Measurements from ENCODE around the gene TUSC2.

TUSC2 gene

DNA sequence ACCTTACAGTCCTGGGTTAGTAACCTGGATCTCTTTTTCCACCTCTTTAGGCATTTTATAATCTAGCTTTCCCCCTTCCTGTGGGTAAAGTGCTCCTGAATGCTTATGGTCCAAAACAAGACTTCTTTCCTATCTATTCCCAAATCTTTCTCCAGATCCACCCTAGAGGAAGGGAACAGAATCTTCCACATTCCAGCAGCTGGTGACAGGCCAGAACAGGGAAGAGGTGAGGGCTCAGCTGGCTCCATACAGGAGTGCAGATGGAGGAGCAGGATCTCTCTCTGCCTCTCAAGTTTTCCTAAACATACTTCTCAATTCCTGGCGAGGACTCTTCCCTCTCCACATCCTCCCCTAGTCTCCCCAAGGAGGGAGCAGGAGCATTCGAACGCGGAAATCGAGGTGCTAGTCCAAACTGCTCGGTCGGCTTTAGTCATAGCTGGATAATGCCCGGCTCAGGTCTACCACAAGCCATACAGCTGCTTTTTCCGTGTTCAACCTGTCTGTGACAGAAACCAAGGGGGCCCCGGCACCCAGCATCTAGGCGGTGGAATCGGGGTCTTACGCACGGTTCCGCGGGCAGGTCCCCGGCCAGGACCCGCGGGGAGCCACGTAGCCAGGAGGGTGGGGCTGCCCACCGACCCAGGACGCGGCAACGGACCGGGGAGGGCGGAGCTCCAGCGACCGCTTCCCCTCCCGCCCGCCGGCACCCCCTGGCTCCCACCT, 8.6 kb upstream of the TUSC2 start:
- TF ChIP-seq, protein P1, sequence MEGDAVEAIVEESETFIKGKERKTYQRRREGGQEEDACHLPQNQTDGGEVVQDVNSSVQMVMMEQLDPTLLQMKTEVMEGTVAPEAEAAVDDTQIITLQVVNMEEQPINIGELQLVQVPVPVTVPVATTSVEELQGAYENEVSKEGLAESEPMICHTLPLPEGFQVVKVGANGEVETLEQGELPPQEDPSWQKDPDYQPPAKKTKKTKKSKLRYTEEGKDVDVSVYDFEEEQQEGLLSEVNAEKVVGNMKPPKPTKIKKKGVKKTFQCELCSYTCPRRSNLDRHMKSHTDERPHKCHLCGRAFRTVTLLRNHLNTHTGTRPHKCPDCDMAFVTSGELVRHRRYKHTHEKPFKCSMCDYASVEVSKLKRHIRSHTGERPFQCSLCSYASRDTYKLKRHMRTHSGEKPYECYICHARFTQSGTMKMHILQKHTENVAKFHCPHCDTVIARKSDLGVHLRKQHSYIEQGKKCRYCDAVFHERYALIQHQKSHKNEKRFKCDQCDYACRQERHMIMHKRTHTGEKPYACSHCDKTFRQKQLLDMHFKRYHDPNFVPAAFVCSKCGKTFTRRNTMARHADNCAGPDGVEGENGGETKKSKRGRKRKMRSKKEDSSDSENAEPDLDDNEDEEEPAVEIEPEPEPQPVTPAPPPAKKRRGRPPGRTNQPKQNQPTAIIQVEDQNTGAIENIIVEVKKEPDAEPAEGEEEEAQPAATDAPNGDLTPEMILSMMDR (IDR thresholded peaks at IDR 0.05): no peak
- Mint-ChIP-seq H3K36me3 (ENCODE audit: low read depth) (no peaks in the 10 kb centered on the region), H3K27ac (peak overlapping the region; percentile 95), H3K27me3 (ENCODE audit: low read depth, poor library complexity) (peaks cover 39% of the 10 kb centered on the region), H3K4me1 (peaks cover 55% of the 10 kb centered on the region), H3K4me3 (peak overlapping the region; percentile 94), H3K9me3 (no peaks in the 10 kb centered on the region)
- no peak for DNase-seq

DNA sequence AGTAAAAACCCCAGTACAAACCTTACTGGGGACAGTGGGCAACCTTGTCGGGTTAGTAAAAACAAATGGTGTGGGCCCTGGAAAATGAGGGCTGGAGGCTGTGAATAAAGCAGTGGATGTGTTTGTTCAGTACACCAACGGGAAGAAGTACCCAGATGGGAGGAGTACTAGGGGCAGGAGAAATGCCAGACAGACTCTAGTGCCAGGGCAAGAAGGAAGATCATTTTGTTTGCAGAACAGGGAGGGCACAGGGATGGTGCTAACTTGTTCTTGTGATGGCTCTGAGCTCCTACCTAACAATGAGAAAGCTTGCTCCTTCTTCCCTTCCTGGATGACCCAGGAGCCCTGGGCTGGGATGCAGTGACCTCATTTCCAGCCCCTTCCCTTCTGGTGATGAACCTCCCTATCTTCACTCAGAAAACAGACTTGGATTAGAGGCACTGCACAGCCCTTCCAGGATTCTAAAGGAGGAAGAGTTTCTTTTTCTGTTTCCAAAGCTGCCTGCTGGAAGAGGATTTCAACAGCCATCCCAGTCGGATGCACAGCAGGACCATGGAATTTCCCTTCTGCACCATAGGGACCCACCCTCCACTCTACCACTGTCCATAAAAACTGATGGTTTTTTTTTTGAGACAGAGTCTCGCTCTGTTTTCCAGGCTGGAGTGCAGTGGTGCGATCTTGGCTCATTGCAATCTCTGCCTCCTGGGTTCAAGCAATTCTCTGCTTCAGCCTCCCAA, 6.5 kb upstream of the TUSC2 start:
- Mint-ChIP-seq H3K27ac (peak overlapping the region; percentile 88), H3K4me3 (peak overlapping the region; percentile 61), H3K9me3 (no peaks in the 10 kb centered on the region), H3K36me3 (ENCODE audit: low read depth) (peaks cover 7% of the 10 kb centered on the region), H3K4me1 (peaks cover 48% of the 10 kb centered on the region), H3K27me3 (ENCODE audit: low read depth, poor library complexity) (peaks cover 18% of the 10 kb centered on the region)
- no peak for DNase-seq
- TF ChIP-seq, protein P1 (IDR thresholded peaks at IDR 0.05): no peak

DNA sequence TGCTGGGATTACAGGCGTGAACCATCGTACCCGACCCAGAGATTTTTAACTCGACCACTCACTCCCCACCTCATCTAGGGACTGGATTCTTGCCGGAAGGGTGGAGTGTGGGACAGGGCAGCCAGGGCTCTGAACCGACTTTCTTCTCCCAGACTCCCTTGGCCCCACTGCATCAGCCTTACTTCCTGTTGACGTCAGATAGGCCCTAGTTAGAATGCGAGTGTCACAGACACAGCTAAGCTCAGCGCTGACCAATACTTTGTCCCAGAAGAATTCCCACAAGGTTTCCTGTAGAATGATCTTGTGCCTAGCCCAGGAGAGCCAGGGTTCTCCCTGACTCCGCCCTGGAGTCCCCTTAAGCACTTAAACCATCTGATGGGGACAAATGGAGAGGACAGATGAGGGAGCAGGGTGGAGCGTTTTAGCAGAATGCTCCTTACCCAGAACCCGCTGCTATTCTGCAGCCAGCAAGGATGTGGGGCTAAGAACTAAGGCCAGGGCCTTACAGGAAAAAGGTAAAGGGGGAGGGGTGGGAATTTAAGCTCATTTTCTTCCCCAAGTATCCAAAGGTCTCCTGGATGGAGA, 5.8 kb upstream of the TUSC2 start:
- Mint-ChIP-seq H3K4me1 (peaks cover 41% of the 10 kb centered on the region), H3K36me3 (ENCODE audit: low read depth) (peaks cover 7% of the 10 kb centered on the region), H3K9me3 (no peaks in the 10 kb centered on the region), H3K27ac (peak overlapping the region; percentile 90), H3K27me3 (ENCODE audit: low read depth, poor library complexity) (peaks cover 12% of the 10 kb centered on the region), H3K4me3 (peak overlapping the region; percentile 61)
- no peak for DNase-seq
- TF ChIP-seq, protein P1 (IDR thresholded peaks at IDR 0.05): no peak

DNA sequence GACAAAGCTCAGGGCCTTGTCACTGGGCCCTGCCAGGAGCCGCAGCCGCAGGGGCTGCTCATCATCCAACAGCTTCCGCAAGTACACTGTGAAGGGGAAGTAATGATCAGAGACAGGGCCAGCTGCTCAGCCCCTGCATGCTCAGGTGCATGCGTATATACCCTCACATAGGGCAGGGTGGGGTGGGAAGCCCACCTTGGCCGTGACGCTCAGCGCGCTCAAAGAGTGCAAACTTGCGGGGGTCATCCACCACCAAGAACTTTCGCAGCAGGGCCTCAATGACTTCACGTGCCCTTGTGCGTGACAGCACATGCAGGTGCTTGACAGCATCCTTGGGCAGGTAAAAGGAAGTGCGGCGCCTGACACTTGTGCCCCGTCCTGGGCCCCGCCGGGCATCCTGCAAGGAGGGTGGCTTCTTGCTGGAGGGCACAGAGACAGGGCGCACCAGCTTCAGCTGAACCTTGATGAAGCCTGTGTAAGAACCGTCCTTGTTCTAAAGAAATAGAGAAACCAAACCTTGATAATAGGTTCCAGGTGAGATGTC, 3.4 kb upstream of the TUSC2 start:
- Mint-ChIP-seq H3K9me3 (no peaks in the 10 kb centered on the region), H3K36me3 (ENCODE audit: low read depth) (peaks cover 7% of the 10 kb centered on the region), H3K27me3 (ENCODE audit: low read depth, poor library complexity) (no peaks in the 10 kb centered on the region), H3K4me1 (peaks cover 45% of the 10 kb centered on the region), H3K27ac (no peak overlapping the region), H3K4me3 (no peak overlapping the region)
- DNase-seq: no peak
- TF ChIP-seq, protein P1 (IDR thresholded peaks at IDR 0.05): no peak

DNA sequence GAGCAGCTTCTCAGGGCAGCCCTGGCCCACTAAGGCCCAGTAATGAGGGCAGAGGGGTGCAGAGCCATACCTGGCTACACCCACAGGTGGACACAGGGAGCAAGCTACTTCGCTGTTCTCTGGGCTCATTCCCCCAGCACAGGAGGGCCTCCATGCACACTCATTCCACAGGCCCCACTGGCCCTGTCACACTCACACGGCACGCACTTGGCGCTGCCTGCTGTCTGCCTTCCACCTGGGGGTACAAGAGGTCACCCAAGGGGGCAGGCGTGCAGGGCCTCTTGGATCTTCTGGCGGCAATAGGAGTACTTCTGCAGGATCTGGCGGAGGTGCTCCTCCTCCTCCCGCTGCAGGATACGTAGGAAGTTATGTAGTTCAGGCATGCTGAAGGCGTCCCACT, 2.3 kb upstream of the TUSC2 start:
- Mint-ChIP-seq H3K27me3 (ENCODE audit: low read depth, poor library complexity) (no peaks in the 10 kb centered on the region), H3K36me3 (ENCODE audit: low read depth) (peaks cover 7% of the 10 kb centered on the region), H3K9me3 (no peaks in the 10 kb centered on the region), H3K4me3 (no peak overlapping the region), H3K4me1 (peaks cover 34% of the 10 kb centered on the region), H3K27ac (peak overlapping the region; percentile 25)
- no peak for DNase-seq
- TF ChIP-seq, protein P1 (IDR thresholded peaks at IDR 0.05): no peak
